CD4-positive, CD25-positive, alpha-beta regulatory T cell (primary cell): Measurements from ENCODE around the gene SRPK1. TPM values are rescaled to one million over a fixed set of nuclear protein-coding genes. Genes with fewer than 3 reads are reported as not detected.

Experiments
- ATAC-seq, 2 donors: fragments of 150-1000 bp; cut with Tn5 transposase; one replicate each; pipeline ENCODE4 v1.10.0; 2021; ENCODE audit warnings: low read depth in 2 of 2, moderate number of reproducible peaks in 2 of 2, moderate library complexity in 1 of 2
- DNase-seq, 3 donors: peaks; one replicate each; pipeline versions ENCODE4 v3.0.0 to v3.0.0-alpha.2; 2012 to 2022; ENCODE audit warnings: mixed read lengths in 1 of 3
- H3K27ac ChIP-seq: one replicate; pipeline ENCODE4 v1.7.0; 2013; ENCODE audit warnings: mild to moderate bottlenecking, low read length; ENCODE audit not compliant: insufficient read depth, poor library complexity, severe bottlenecking
- H3K27me3 ChIP-seq: one replicate; pipeline ENCODE4 v1.7.0; 2013; ENCODE audit warnings: low read length; ENCODE audit not compliant: control insufficient read depth, insufficient read depth
- H3K36me3 ChIP-seq: one replicate; pipeline ENCODE4 v1.7.0; 2013; ENCODE audit warnings: mild to moderate bottlenecking, low read length, moderate library complexity; ENCODE audit not compliant: control insufficient read depth, insufficient read depth
- H3K4me1 ChIP-seq: 2 replicates; pipeline ENCODE4 v1.7.0; 2013; ENCODE audit warnings: mild to moderate bottlenecking, low read length; ENCODE audit not compliant: insufficient read depth, control insufficient read depth, poor library complexity, severe bottlenecking
- H3K4me3 ChIP-seq: one replicate; pipeline ENCODE4 v1.7.0; 2013; ENCODE audit warnings: low read depth, mild to moderate bottlenecking, low read length, moderate library complexity
- H3K9me3 ChIP-seq, 2 experiments: 1 replicate in 1 of 2; 2 replicates in 1 of 2; pipeline ENCODE4 v1.7.0; 2013; ENCODE audit warnings: low read length in 2 of 2, mild to moderate bottlenecking in 1 of 2, moderate library complexity in 1 of 2; ENCODE audit not compliant: control insufficient read depth in 2 of 2
- H3K27ac Mint-ChIP-seq, 3 donors: one replicate each; pipeline ENCODE4 v1.8.0; 2020 to 2022; ENCODE audit warnings: mild to moderate bottlenecking in 3 of 3, mixed read lengths in 3 of 3, moderate library complexity in 2 of 3
- H3K27me3 Mint-ChIP-seq: one replicate; pipeline ENCODE4 v1.8.0; 2022; ENCODE audit warnings: mild to moderate bottlenecking, mixed read lengths
- H3K36me3 Mint-ChIP-seq: one replicate; pipeline ENCODE4 v1.8.0; 2020; ENCODE audit warnings: mixed read lengths
- H3K4me1 Mint-ChIP-seq, 4 donors: one replicate each; pipeline ENCODE4 v1.8.0; 2020 to 2022; ENCODE audit warnings: mixed read lengths in 4 of 4, mild to moderate bottlenecking in 1 of 4
- H3K4me3 Mint-ChIP-seq, 4 donors: one replicate each; pipeline ENCODE4 v1.8.0; 2020 to 2022; ENCODE audit warnings: mild to moderate bottlenecking in 4 of 4, mixed read lengths in 4 of 4, moderate library complexity in 3 of 4
- H3K9me3 Mint-ChIP-seq, 7 donors: one replicate each; pipeline ENCODE4 v1.8.0; 2020 to 2022; ENCODE audit warnings: mixed read lengths in 7 of 7, mild to moderate bottlenecking in 3 of 7, moderate library complexity in 2 of 7
- polyA plus RNA-seq, 4 donors: library from polyadenylated mRNA; unstranded; fragments of 300-500 nt; fragmentation: Illumina TruSeq; gene quantifications; one replicate each; pipeline ENCODE4 v1.2.3, GENCODE V29; 2021
- total RNA-seq: library from RNA; stranded (reverse); gene quantifications from one replicate; pipeline ENCODE4 v1.2.3, GENCODE V29; 2022

SRPK1 gene
- total and polyA plus RNA-seq, 5 donors from 2014 or later, result 47.0 to 65.4 (median 54.7) TPM

- H3K27me3 ChIP-seq, result peaks cover 8% of the 10 kb centered on the region
- Mint-ChIP-seq H3K27ac (no peak overlapping the region), H3K4me3 (no peak overlapping the region), H3K4me1 (no peaks in the 10 kb centered on the region), H3K36me3 (no peaks in the 10 kb centered on the region), H3K9me3 (no peaks in the 10 kb centered on the region), H3K27me3 (peaks cover 56% of the 10 kb centered on the region)
- H3K4me3 ChIP-seq, result no peak overlapping the region
- H3K27ac ChIP-seq, result no peak overlapping the region
- no peaks in the 10 kb centered on the region for H3K9me3 ChIP-seq
- no peaks in the 10 kb centered on the region for H3K4me1 ChIP-seq
- no peak for ATAC-seq
- no peaks in the 10 kb centered on the region for H3K36me3 ChIP-seq
- DNase-seq, result no peak
Observed at GRCh38 chr6:35786272-35786671, 134.6 kb downstream of the SRPK1 start.

GRCh38 chr6:35784200-35784599 lies 136.7 kb downstream of the SRPK1 start:
- H3K9me3 ChIP-seq, result no peaks in the 10 kb centered on the region
- Mint-ChIP-seq H3K36me3 (no peaks in the 10 kb centered on the region), H3K9me3 (no peaks in the 10 kb centered on the region), H3K27me3 (peaks cover 47% of the 10 kb centered on the region), H3K4me1 (no peaks in the 10 kb centered on the region), H3K27ac (no peak overlapping the region), H3K4me3 (no peak overlapping the region)
- peaks cover 8% of the 10 kb centered on the region for H3K27me3 ChIP-seq
- no peak overlapping the region for H3K4me3 ChIP-seq
- DNase-seq, result no peak
- H3K36me3 ChIP-seq, result no peaks in the 10 kb centered on the region
- no peaks in the 10 kb centered on the region for H3K4me1 ChIP-seq
- no peak overlapping the region for H3K27ac ChIP-seq
- ATAC-seq, result no peak

Other genes starting within 250 kb of the SRPK1 start
- gene FKBP5, start 232.2 kb downstream of the SRPK1 start, total RNA-seq, result 55.0 TPM
- gene FKBP5, start 232.2 kb downstream of the SRPK1 start, polyA plus RNA-seq, result 100 to 1,000 TPM in 2 of 4 donors, 10 to 100 TPM in 2; 27.5 to 157 (median 106) TPM
- gene ARMC12, start 184.1 kb downstream of the SRPK1 start, total RNA-seq, result 0.57 TPM
- not detected for gene ARMC12, start 184.1 kb downstream of the SRPK1 start, polyA plus RNA-seq
- not detected for gene CLPSL2, start 144.5 kb downstream of the SRPK1 start, total RNA-seq
- not detected for gene CLPSL2, start 144.5 kb downstream of the SRPK1 start, polyA plus RNA-seq
- not detected for gene CLPSL1, start 140.1 kb downstream of the SRPK1 start, total RNA-seq
- not detected for gene CLPSL1, start 140.1 kb downstream of the SRPK1 start, polyA plus RNA-seq
- gene CLPS, start 123.8 kb downstream of the SRPK1 start, total RNA-seq, result not detected
- not detected for gene CLPS, start 123.8 kb downstream of the SRPK1 start, polyA plus RNA-seq
- not detected for gene LHFPL5, start 115.7 kb downstream of the SRPK1 start, total RNA-seq
- gene LHFPL5, start 115.7 kb downstream of the SRPK1 start, polyA plus RNA-seq, result not detected
- not detected for gene SLC26A8, start 103.5 kb upstream of the SRPK1 start, total RNA-seq
- not detected for gene SLC26A8, start 103.5 kb upstream of the SRPK1 start, polyA plus RNA-seq
- 62.5 TPM for gene MAPK14, start 106.7 kb upstream of the SRPK1 start, total RNA-seq
- 10 to 100 TPM; 44.6 to 65.0 (median 53.7) TPM for gene MAPK14, start 106.7 kb upstream of the SRPK1 start, polyA plus RNA-seq
- 68.7 TPM for gene MAPK13, start 209.4 kb upstream of the SRPK1 start, total RNA-seq
- gene MAPK13, start 209.4 kb upstream of the SRPK1 start, polyA plus RNA-seq, result 10 to 100 TPM; 60.7 to 75.8 (median 69.8) TPM